Skeletal muscle tissue (tissue), 4 donors: ENCODE data around the gene C15orf61. TPM values are rescaled to one million over a fixed set of nuclear protein-coding genes. Genes with fewer than 3 reads are reported as not detected.

Source experiments
- H3K27ac ChIP-seq: one replicate; pipeline ENCODE4 v1.7.0; 2013; ENCODE audit warnings: mild to moderate bottlenecking, low read depth, low read length, inconsistent platforms
- H3K27me3 ChIP-seq, 3 donors: one replicate each; pipeline ENCODE4 v1.7.0; 2013; ENCODE audit warnings: low read length in 3 of 3; ENCODE audit not compliant: control insufficient read depth in 3 of 3, insufficient read depth in 3 of 3
- H3K36me3 ChIP-seq, 3 donors: one replicate each; pipeline ENCODE4 v1.7.0; 2013; ENCODE audit warnings: low read length in 3 of 3; ENCODE audit not compliant: control insufficient read depth in 3 of 3, insufficient read depth in 3 of 3
- H3K4me1 ChIP-seq, 3 donors: one replicate each; pipeline ENCODE4 v1.7.0; 2013; ENCODE audit warnings: low read length in 3 of 3, mild to moderate bottlenecking in 3 of 3; ENCODE audit not compliant: control insufficient read depth in 3 of 3, insufficient read depth in 3 of 3
- H3K4me3 ChIP-seq, 3 donors: one replicate each; pipeline ENCODE4 v1.7.0; 2013; ENCODE audit warnings: low read length in 3 of 3
- H3K9ac ChIP-seq, 3 donors: one replicate each; pipeline ENCODE4 v1.7.0; 2013; ENCODE audit warnings: low read length in 3 of 3, mild to moderate bottlenecking in 3 of 3, moderate library complexity in 2 of 3, low read depth in 1 of 3
- H3K9me3 ChIP-seq, 3 donors: one replicate each; pipeline ENCODE4 v1.7.0; 2013; ENCODE audit warnings: low read length in 3 of 3; ENCODE audit not compliant: control insufficient read depth in 3 of 3
- total RNA-seq: library from RNA; depleted of rRNA; stranded (reverse); fragments of >200 nt; gene quantifications from one replicate; pipeline ENCODE4 v1.2.3, GENCODE V29; 2014
- donor health status: Osteomylitis.

Gene C15orf61
- total RNA-seq, 1 donor from 2014 or later, result 7.3 TPM

DNA sequence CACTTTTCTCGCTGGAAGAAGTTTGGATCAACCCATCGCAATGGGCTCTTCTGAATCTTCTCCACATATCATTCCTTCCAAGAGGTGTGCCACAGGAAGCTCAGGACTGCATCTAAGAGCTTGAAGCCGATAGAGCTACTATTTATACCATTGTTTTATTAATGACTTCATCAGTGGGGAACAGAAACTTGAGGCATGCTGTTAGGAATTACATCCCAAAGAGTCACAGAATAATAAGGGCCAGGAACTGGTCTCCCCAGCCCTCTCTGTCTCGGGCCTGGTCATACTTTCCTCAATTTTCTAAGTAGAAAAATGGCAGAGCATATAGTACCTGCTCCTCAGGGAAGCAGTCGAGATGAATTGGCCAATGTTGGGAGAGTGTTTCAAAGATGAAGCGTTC is 16.9 kb upstream of the C15orf61 start:
- Histone ChIP-seq H3K36me3 (peaks cover 0 to 2% (median 2%) of the 10 kb centered on the region in 3 donors), H3K27me3 (no peaks in the 10 kb centered on the region), H3K4me1 (no peaks in the 10 kb centered on the region), H3K27ac (no peak overlapping the region), H3K9me3 (no peaks in the 10 kb centered on the region), H3K4me3 (no peak overlapping the region), H3K9ac (no peak overlapping the region)

DNA sequence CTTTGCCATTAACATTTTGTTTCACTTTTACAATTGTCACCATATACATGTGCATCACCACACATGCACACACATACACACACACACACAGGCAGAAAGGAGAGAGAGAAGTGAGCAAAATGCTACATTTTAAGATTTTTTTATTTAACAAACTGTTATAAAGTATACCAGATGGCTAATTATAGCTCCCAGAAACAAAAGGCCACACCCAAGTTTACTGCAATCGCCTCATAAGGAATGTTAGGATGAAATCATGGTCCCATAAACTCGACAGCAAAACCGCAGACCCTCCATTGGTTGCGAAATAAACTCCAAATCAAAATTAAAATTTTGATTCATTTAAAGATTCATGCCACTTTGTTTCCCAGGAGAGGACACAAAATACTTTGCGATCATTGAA is 16.1 kb upstream of the C15orf61 start:
- Histone ChIP-seq H3K36me3 (peaks cover 0 to 2% (median 2%) of the 10 kb centered on the region in 3 donors), H3K27ac (no peak overlapping the region), H3K4me1 (no peaks in the 10 kb centered on the region), H3K9ac (no peak overlapping the region), H3K4me3 (no peak overlapping the region), H3K9me3 (no peaks in the 10 kb centered on the region), H3K27me3 (no peaks in the 10 kb centered on the region)

DNA sequence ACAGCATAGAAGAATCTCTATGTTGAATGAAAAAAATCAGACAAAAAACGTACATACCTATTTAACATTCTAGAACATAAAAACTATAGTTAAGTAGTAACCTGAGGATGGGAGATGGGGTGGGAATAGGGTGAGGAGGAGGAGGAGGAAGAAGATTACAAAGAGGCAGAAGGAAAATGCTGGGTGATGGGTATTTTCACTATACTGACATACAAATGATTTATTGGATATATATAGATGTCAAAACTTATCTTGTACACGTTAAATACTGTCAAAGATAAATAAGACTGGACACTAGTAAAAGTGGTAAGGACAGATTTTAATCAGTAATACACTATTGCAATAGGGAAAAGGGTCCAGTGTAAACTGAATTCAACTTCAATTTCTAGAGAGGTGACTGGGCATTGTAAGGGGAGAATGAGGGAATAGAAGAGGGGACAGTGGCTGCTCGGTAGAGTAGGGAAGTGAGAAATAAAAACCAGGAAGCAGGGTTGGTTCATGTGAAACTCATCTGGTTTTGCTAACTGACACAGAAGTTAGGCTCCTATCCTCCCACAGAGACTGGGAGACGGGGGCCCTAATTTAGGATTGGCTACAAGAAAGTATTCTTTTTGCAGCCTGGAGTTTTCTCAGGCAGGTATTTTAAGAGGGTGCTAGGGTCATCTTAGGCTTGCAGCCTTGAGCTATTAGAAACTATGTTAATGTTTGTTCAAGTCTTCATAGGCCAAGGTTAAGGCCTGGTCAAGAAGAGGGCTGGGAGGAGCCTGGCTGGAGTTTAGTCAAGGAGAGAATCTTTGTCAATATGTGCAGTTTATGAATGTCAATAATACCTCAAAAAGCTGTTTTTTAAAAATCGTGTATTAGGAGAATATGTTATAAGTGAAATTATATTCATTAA is 15.0 kb upstream of the C15orf61 start:
- Histone ChIP-seq H3K9me3 (no peaks in the 10 kb centered on the region), H3K36me3 (peaks cover 2 to 5% (median 3%) of the 10 kb centered on the region in 3 donors), H3K9ac (no peak overlapping the region), H3K27me3 (no peaks in the 10 kb centered on the region), H3K4me1 (no peaks in the 10 kb centered on the region), H3K4me3 (no peak overlapping the region), H3K27ac (no peak overlapping the region)

DNA sequence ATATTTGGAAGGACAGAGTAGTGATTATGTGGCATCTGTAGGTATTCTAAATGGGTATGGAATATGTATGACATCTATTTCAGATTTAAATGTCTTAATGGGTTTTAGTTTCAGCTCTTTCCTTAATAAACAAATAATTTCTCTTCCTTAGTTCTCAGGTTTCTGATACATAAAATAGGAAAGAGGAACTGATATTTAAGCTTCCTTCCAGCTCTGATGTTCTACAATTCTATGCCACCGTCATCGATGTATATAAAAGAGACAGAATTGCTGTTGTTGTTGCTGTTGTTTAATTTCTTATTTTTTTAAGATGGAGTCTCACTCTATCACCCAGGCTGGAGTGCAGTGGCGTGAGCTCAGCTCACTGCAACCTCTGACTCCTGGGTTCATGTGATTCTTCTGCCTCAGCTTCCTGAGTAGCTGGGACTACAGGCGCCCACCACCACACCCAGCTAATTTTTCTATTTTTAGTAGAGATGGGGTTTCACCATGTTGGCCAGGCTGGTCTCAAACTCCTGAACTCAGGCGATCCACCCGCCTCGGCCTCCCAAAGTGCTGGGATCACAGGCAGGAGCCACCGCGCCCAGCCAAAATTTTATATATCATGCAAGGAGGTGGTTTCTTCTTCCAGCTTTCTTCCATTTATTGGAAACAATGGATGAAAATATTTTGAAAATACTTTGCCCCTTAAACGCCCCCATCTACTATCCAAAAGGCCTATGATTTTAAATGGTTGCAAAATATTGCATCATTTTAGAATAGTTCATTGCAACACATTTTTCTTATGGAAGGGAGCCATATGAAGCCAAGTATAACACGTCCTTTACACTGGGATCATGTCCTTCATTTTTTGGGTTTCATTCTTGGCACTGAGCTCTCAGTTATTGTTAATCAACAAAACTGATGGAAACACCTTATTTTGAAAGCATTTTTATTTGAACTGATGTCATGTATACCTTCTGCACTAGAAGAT is 13.9 kb upstream of the C15orf61 start:
- Histone ChIP-seq H3K9ac (no peak overlapping the region), H3K27ac (no peak overlapping the region), H3K27me3 (no peaks in the 10 kb centered on the region)

DNA sequence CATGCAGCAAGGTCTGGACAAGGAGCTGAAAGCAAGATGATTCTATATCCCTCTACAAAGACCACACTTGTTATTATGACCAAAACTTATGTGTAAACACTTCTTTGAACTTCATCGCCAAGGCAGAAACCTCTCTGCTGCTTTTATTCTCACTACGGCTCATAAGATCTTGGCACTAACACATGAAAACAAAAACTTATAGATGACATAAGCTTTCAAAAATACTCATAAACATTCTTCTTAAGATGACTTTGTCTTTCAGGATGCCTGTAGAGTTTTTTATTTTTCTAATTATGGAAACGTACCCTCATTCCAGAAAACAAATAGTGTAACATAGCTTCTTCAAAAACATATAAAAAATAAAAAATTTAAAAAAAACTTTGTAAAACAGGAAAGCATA is 12.5 kb upstream of the C15orf61 start:
- H3K4me3 ChIP-seq, result no peak overlapping the region
- H3K36me3 ChIP-seq, result peaks cover 11 to 24% (median 11%) of the 10 kb centered on the region in 3 donors
- no peaks in the 10 kb centered on the region for H3K9me3 ChIP-seq
- H3K27ac ChIP-seq, result no peak overlapping the region
- H3K9ac ChIP-seq, result no peak overlapping the region
- H3K27me3 ChIP-seq, result no peaks in the 10 kb centered on the region
- H3K4me1 ChIP-seq, result no peaks in the 10 kb centered on the region

More for the DNA sequence above, 13.9 kb upstream of the C15orf61 start:
- Histone ChIP-seq H3K4me3 (no peak overlapping the region), H3K4me1 (no peaks in the 10 kb centered on the region), H3K9me3 (no peaks in the 10 kb centered on the region), H3K36me3 (peaks cover 2 to 13% (median 8%) of the 10 kb centered on the region in 3 donors)

DNA sequence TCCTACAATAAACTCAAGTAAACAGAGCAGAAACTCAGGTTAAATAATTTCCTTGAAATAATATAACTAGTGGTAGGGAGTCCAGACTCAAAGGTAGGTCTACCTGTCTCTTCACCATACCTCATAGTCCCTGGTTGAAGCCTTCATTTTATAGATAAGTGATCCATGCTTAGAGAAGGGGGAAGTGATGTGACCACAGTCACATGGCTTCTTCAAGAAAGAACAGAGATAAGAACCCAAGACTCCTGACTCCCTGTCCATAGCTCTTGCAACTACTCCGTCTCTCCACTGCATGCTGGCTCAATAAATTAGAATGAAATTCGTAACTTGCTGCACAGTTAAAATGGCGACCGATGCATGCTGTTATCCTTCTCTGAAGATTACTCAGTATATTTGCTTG is 11.0 kb upstream of the C15orf61 start:
- no peak overlapping the region for H3K27ac ChIP-seq

DNA sequence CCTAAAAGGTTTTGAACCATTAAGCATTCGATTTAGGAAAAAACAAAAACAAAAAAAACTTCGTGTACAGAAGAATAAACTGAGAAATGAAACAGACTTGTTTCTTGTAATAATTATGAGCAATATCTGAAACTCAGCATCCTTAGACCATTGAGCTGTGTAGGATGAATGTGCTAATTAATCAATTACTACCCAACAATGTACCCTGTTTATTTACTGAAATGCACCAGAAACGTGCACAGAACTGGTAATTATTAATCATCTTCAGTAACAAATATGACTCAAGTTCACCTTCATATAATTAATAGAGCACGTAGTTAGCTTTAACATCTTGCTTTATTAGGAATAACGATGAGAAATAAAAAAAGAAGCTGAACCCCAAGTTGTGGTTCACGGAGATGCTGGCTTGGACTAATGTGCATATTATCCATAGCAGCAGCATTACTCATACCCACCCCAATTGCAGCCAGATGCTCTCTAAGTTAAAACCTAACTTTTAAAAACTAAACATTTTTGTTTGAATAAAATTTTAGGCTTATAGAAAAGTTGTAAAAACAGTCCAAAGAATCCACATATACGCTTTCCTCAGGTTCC is 10.2 kb upstream of the C15orf61 start:
- Histone ChIP-seq H3K36me3 (peaks cover 20 to 38% (median 24%) of the 10 kb centered on the region in 3 donors), H3K9me3 (no peaks in the 10 kb centered on the region)

More for the DNA sequence above, 11.0 kb upstream of the C15orf61 start:
- Histone ChIP-seq H3K36me3 (peaks cover 20 to 38% (median 21%) of the 10 kb centered on the region in 3 donors), H3K4me3 (no peak overlapping the region), H3K9me3 (no peaks in the 10 kb centered on the region), H3K27me3 (no peaks in the 10 kb centered on the region), H3K9ac (no peak overlapping the region), H3K4me1 (no peaks in the 10 kb centered on the region)

DNA sequence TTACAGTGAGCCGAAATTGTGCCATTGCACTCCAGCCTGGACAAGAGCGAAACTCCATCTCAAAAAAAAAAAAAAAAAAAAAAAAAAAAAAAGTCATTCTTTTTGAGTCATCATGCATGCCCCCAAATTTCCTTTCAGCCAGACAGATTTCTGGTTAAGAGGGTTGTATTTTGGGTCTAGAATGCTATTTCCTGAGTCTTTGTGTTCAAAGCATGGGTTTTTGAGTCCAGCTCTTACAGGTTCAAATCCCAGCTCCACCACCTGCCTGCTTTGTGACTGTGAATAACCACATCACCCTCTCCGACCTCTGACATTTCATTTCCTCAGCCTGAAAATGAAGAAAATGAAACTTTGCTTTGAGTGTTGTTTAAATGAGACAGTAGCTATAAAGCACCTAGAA is 9.3 kb upstream of the C15orf61 start:
- no peak overlapping the region for H3K27ac ChIP-seq
- H3K9ac ChIP-seq, result no peak overlapping the region
- H3K4me1 ChIP-seq, result no peaks in the 10 kb centered on the region
- no peaks in the 10 kb centered on the region for H3K9me3 ChIP-seq
- no peaks in the 10 kb centered on the region for H3K27me3 ChIP-seq
- peaks cover 20 to 40% (median 24%) of the 10 kb centered on the region in 3 donors for H3K36me3 ChIP-seq
- H3K4me3 ChIP-seq, result no peak overlapping the region

More for the DNA sequence above, 10.2 kb upstream of the C15orf61 start:
- H3K27me3 ChIP-seq, result no peaks in the 10 kb centered on the region
- no peak overlapping the region for H3K9ac ChIP-seq
- H3K4me3 ChIP-seq, result no peak overlapping the region
- H3K27ac ChIP-seq, result no peak overlapping the region
- no peaks in the 10 kb centered on the region for H3K4me1 ChIP-seq

DNA sequence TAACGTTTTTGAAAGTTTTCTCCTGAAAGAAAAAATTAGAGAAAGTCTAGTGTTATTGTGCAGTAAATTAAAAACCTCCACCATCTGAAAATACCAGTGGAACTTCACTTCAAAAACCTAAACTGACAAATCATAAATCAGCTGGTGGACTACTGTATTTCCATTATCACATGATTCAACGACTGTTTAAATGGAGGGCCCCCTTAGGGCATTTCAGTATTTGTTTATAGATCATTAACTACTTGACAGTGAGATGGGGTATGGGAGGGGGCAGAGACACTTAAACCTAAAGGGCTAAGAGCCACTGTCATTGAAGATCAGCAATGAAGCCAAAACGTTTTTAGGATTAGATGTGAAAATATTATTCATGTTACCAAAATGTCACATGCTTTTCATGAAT is 8.8 kb upstream of the C15orf61 start:
- no peak overlapping the region for H3K27ac ChIP-seq
- no peaks in the 10 kb centered on the region for H3K9me3 ChIP-seq
- no peaks in the 10 kb centered on the region for H3K27me3 ChIP-seq
- no peaks in the 10 kb centered on the region for H3K4me1 ChIP-seq
- H3K36me3 ChIP-seq, result peaks cover 22 to 41% (median 26%) of the 10 kb centered on the region in 3 donors
- no peak overlapping the region for H3K4me3 ChIP-seq
- no peak overlapping the region for H3K9ac ChIP-seq
